HTR-8/SVneo (cell line): ENCODE results near the gene DTD1.

Experiments used
- DNase-seq: peaks from one replicate; pipeline ENCODE4 v3.0.0; 2011; ENCODE audit warnings: low spot score, mixed read lengths; ENCODE audit not compliant: insufficient read length
- FAIRE-seq: peaks from 2 replicates; lab custom pipeline; 2011; peaks lifted over from hg19 to GRCh38; lab: Jason Lieb, UNC

DTD1 gene

DNA sequence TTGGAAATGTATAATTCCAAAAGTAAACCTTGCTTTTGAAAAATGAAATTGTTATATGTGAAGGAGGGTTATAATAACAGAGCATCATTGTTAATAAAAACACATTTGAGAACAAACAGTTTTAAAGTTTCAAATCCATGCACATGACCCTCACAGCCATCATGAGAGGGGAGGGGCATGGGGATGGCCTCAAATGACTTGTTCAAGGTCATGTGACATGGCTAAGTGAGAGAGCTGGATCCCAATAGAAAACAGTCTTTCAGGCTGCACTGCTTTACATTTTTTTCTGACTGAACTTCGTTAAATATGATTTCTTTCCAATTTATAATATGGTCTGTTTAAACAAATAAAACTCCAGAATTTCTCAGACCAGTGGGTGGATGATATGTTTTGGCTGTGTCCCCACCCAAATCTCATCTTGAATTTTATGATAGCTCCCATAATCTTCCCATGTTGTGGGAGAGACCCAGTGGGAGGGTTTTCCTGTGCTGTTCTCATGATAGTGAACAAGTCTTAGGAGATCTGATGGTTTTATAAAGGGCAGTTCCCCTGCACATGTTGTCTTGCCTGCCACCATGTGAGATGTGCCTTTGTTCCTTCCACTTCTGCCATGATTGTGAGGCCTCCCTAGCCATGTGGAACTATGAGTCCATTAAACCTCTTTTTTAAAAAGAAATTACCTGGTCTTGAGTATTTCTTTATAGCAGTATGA, 66.0 kb downstream of the DTD1 start:
- DNase-seq (no peak), FAIRE-seq (no peak)

GRCh38 chr20:18654448-18654773, 66.6 kb downstream of the DTD1 start:
- no peak for DNase-seq
- no peak for FAIRE-seq

- FAIRE-seq: no peak
- DNase-seq: no peak
These were observed 69.7 kb downstream of the DTD1 start for GRCh38 chr20:18657575-18657974.

DNA sequence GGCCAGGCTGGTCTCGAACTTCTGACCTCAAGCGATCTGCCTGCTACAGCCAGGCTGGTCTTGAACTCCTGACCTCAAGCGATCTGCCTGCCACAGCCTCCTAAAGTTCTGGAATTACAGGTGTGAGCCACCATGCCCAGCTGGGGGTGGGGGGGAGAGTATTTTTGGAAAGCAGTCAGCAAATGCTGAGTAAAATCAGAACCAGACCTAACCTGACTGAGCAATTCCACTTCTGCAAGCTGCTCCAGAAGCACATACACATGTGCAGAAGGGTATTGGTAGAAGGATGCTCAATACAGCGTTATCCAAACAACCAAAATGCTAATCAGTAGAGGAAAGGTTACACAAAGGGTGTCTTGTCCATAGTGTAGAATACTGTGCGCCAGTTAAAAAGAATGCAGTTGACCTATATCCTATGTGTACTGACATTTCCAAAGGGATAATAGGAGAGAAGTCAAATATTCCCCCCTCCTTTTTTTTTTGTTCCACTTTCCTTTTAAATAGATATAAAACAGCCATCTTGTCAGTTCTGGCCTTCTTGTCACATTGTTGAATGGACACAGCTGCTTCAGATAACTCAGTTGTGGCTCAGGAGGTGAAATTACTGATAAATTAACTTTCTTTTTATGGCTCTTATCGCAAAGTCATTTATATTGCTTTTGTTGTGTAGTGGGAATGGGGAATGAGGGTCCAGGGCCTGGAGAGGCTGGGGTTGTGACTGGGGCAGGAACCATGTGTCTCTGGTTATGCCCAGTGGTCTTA, 74.6 kb downstream of the DTD1 start:
- DNase-seq (no peak), FAIRE-seq (no peak)

GRCh38 chr20:18663932-18664331, 76.1 kb downstream of the DTD1 start:
- DNase-seq (no peak), FAIRE-seq (no peak)

DNA sequence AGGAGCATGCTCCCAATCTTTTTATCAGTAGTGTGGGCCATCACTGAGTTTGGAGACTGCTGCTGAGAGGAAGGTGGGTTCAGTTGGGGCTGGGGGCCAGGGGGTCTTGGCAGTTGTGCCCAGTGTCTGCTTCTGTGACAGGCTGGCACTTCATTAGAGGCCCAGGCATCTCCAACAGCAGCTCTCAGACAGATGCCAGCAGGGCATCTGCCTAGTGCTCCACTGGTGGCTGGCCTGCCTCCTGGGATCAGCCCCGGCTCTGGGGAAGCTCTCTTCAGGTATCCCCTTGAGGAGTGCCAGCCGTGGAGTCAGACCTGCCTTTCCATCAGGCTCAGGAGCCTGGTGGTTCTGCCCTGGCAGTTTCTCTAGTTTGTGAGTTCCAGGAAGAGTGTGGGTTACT, 77.3 kb downstream of the DTD1 start:
- FAIRE-seq (no peak), DNase-seq (no peak)

DNA sequence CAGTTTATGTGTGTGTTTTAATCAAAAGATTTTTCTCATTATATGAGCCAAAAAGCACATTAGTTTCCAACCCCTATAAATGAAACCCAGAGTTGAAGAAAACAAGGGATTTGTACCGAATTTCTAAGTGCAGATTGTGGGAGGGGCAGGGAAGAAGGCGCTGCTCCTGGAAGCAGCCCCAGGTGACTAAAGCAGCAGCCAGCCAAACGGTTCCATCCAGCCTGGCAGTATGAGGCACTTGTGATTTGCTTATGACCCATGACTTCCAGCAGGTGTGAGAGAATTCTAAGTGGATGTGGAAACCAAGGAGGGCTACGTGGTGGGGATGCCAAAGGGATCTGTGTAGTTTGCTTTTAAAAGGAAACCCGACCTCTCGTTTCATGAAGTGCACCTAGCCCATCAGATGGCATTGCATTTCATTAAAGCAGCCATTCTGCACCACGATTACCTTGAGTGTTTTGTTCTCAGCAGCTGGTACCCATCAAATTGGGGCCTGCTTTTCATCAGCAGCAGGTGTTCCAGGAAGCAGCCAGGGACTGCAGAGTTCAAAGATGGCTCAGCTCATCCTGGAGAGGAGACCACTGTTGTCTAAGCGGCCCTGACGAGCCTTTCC, 79.1 kb downstream of the DTD1 start:
- FAIRE-seq (no peak), DNase-seq (no peak)

- FAIRE-seq: no peak
These were observed 81.6 kb downstream of the DTD1 start for GRCh38 chr20:18669241-18670019.

GRCh38 chr20:18671203-18671710, 83.4 kb downstream of the DTD1 start:
- DNase-seq: no peak
- FAIRE-seq: no peak

More at GRCh38 chr20:18669241-18670019, 81.6 kb downstream of the DTD1 start:
- DNase-seq: no peak

DNA sequence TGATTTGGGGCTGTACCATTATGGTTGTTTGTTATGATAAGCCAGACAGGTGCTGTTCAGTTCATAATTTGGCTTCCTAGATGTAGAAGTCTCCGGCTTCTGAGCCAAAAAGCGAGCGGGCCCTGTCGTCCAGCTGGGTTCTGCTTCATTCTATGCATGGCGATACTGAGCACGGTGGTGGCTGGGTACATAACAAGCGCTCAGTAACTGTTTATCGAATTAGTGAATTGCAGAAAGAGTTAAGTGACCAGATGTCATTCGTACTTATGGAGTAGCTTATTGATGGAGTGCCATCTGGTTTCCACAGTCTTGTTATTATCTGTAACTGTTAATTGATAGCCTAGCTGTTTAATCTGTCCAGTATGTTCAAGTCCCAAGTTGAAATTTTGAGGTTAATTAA, 85.0 kb downstream of the DTD1 start:
- no peak for FAIRE-seq

GRCh38 chr20:18676396-18676795, 88.5 kb downstream of the DTD1 start:
- no peak for FAIRE-seq
- no peak for DNase-seq

More for the DNA sequence above, 85.0 kb downstream of the DTD1 start:
- no peak for DNase-seq

DNA sequence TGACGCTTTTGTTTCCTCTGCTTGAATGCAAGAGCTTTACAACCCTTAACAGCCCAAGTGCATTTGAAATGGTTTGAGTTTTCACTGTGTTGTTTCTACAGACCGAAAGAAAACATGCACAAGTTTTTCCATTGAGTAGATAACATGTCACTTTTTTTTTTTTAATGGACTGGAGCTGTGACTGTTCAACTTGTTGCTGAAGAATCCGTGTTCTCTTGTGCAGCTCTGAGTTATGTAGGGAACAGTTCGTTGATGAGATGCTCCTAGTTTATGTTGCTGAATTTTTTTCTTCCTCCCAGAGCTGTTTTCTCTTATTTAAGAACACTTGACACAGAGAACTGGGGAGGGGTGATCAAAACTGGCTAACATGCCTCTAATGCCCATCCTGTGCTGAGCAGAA, 89.3 kb downstream of the DTD1 start:
- no peak for FAIRE-seq

GRCh38 chr20:18678549-18679419, 90.9 kb downstream of the DTD1 start:
- no peak for FAIRE-seq

More for the DNA sequence above, 89.3 kb downstream of the DTD1 start:
- DNase-seq: no peak

DNA sequence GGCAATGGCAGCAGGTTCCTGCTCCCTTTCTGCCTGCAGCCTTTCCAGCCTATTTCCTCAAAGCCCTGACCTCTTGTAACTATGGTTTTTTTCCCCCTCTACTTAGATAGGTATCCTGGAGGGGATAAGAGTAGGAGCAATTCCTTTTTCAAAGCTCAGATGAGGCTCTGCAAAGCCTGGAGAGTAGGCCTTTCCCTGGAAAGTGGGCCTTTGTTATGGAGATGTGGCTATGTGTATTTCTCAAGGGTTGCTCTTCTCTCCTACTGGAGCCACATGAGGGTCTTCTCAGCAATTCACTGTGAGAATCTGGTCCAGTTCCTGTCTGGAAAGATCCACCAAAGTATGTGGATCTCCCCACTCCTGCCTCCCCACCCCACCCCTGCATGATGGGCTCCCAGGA, 96.0 kb downstream of the DTD1 start:
- no peak for DNase-seq
- no peak for FAIRE-seq

More at GRCh38 chr20:18678549-18679419, 90.9 kb downstream of the DTD1 start:
- DNase-seq: no peak

- DNase-seq (no peak), FAIRE-seq (no peak)
These were observed 96.9 kb downstream of the DTD1 start for GRCh38 chr20:18684775-18685174.

DNA sequence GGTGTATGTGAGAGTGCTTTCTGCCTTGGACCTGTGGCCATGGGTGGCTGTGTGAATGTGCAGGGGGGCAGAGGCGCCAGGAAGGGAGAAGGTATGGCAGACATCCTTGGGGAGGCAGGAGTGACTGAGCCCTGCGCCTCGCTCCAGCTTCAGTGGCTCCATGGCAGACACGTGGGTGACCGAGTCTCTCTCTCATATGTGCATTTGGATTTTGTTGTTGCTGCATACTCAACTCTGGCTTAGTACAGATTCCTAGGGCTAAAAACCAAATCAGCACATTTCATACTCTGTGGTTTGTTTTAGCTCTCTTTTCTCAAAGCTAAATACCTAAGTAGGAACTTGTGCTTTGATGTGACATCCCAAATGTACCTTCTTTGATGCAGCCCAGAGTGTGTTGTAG, 97.6 kb downstream of the DTD1 start:
- FAIRE-seq (no peak), DNase-seq (no peak)

- FAIRE-seq: no peak
- no peak for DNase-seq
These were observed 98.8 kb downstream of the DTD1 start for GRCh38 chr20:18686696-18687095.

- DNase-seq (no peak), FAIRE-seq (no peak)
These were observed 100.8 kb downstream of the DTD1 start for GRCh38 chr20:18688676-18689075.

DNA sequence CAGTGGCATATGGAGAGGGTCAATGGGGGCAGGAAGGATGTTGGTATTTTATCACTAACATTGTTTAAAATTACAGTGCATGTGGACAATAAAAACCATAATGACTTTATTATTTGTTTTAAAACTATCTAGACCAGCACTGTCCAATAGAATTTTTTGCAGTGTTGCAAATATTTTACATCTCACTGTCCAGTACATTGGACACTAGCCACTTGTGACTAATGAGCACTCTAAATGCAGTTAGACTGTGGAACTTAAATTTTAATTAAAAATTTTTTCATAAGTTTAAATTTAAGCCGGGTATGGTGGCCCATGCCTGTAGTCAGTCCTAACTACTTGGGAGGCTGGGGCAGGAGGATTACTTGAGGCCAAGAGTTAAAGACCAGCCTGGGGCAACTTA, 101.7 kb downstream of the DTD1 start:
- no peak for DNase-seq
- FAIRE-seq: no peak
